HG03196 (cell line): Measurements from ENCODE around the gene UGT3A1.
A peak's percentile ranks its signal among the peaks of the same experiment; 100 is the strongest.

Experiments
- ATAC-seq: cut with Tn5 transposase; IDR thresholded peaks from one replicate; pipeline ENCODE4 v1.9.1; 2021; ENCODE audit not compliant: unreplicated experiment

The UGT3A1 gene

DNA sequence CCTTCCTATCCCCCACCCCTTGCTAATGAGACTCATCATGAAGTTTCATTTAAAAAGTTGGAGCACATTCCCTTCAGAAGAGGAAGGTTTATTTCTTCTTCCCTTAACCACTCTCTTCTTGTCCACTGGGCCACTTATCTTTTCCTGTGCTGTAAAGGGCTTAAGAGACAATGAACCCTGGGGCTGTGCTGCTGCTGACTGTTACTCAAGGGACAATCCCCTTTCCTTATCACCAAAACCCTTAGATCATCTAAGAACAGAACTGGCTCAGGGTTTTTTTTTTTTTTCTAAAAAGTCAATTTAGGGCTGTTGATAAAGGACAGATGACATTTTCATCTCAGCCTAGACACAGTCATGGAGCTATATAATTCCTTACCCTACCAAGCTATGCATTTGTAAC is 82.4 kb downstream of the UGT3A1 start:
- no peak for ATAC-seq

DNA sequence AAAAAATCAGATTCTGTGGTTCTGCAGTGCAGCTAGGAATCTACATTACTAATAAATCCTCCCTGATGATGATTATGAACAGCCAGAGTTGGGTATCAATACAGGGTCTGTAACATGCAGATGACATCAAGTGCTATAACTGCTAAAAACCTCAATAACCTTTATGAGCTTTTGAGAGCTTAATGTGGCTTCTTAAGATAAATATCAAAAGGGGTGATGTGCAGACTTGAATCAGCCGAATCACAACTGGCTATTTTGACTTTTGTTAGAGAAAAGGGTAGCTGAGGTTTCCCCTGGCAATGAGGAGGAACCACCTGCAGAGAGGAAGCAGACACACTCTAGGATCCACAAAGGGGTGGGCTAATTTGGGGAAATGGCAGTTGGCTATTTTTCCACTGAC is 83.0 kb downstream of the UGT3A1 start:
- no peak for ATAC-seq

DNA sequence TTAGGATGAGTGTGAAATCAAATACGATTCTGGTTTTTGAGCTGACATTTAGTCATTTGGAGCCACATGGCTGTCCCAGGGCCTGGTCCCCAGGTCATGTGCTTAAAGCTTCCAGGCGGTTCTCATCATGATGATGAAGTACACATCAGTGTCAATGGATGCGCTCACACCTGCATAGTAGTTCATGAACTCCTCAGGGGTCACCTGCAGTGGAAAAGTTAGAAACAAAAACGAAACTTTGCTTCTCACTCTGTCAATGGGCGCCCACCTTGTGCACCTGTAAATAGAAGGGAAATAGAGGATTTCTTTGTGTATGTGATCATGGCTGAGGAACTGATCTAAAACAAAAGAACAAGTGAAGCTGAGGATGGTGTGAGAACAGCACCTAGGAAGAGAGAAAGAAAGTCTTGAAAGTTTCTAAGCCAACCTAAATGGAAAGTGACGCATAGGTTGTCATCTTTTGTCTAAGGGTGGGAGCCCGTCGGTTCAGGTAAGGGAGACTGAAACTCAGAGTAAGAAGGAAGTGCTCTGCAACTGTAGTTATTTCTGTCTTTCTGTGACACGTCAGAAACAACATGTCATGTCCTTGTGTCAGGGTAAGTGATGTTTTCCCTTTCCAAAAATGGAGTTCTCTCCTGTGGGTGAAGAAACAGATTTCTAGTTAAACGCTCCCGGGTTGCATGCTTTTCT is 86.6 kb downstream of the UGT3A1 start:
- ATAC-seq = no peak

DNA sequence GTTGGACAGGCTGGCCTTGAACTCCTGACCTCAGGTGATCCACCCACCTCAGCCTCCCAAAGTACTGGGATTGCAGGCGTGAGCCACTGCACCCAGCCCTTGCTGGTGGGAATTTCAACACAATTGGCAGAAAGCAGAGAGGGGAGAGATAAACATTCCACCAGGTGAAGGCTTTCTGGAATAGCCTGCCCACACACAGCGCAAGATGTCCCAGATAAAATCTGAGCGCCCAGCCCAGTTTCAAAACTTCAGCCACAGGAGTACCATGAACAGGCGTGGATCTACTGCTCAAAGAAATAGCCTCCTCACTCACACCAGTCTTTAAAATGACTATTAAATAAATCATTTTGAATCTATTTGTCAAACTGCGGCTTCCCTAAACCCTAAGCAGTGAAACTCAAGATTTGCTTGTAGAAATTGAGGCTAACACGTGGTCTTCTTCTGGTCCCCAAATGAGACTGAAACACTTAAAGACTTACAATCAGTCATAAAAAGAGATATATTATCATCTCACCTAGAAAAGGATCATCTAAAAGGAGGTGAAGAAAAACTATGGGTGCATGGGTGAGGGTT is 87.5 kb downstream of the UGT3A1 start:
- no peak for ATAC-seq

DNA sequence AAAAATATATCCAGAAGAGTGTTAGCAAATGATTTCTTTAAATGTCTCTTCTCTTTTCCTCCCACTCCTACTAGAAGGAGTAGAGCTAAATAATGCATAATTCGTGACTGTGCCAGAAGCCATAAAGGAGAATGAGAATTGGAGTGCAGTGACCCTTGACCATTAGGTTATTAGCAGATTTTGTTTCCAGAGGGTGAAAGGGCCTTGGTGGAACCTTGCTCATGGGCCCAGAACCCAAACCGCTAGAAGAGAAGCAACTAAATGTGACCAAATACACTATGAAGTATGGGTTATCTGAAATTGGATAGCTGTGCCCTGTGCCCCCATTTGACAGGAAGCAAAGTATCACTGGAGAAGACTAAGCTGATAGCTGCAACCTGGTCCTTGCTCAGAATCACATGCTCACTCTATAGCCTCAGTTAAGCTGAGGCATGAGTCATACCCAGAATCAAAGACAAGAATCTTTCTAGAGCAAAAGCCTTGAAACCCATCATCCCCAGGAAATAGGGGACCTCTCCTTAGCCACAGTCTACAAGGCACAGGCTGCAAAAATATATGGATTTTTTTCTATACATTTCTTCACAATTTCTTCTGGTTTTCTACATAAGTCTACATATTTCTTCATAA is 89.0 kb downstream of the UGT3A1 start:
- peak; percentile 66 for ATAC-seq
